ENCODE data around the gene HOXB5.

The HOXB5 gene

GRCh38 chr17:48551596-48552465 lies 41.7 kb downstream of the HOXB5 start:
- Histone ChIP-seq H3K36me3 (ENCODE audit: control insufficient read depth, insufficient read depth, low read length) (no peaks in the 10 kb centered on the region), H2AFZ (no peak overlapping the region), H3K9me3 (ENCODE audit: control insufficient read depth, low read length) (no peaks in the 10 kb centered on the region), H3K79me2 (no peaks in the 10 kb centered on the region), H3K4me1 (no peaks in the 10 kb centered on the region), H3K27me3 (ENCODE audit: control insufficient read depth, insufficient read depth, low read length) (no peaks in the 10 kb centered on the region), H3K9ac (no peak overlapping the region), H3K27ac (no peak overlapping the region), H3K4me2 (ENCODE audit: low read length) (no peak overlapping the region), H3K4me3 (ENCODE audit: low read depth, low read length) (no peak overlapping the region)
- TF ChIP-seq, protein P1, sequence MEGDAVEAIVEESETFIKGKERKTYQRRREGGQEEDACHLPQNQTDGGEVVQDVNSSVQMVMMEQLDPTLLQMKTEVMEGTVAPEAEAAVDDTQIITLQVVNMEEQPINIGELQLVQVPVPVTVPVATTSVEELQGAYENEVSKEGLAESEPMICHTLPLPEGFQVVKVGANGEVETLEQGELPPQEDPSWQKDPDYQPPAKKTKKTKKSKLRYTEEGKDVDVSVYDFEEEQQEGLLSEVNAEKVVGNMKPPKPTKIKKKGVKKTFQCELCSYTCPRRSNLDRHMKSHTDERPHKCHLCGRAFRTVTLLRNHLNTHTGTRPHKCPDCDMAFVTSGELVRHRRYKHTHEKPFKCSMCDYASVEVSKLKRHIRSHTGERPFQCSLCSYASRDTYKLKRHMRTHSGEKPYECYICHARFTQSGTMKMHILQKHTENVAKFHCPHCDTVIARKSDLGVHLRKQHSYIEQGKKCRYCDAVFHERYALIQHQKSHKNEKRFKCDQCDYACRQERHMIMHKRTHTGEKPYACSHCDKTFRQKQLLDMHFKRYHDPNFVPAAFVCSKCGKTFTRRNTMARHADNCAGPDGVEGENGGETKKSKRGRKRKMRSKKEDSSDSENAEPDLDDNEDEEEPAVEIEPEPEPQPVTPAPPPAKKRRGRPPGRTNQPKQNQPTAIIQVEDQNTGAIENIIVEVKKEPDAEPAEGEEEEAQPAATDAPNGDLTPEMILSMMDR (IDR thresholded peaks at IDR 0.05): no peak

DNA sequence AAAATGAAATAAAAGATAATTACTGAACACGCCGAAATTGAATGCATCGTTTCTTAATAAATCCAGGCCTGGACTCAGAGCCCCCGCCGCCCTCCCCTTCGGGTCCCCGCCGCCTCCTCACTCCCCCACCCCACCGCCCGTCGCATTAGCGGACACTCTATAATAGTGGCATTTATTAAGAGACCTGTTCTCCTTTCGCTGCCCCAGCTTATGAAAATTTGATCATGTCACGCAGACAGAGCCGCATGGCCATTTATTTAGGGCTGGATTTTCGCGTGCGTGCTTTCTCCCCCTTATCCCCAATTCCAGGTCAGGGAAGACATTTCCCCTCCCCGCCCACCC lies 42.4 kb downstream of the HOXB5 start:
- H2AFZ ChIP-seq: no peak overlapping the region
- H3K79me2 ChIP-seq: no peaks in the 10 kb centered on the region
- TF ChIP-seq, protein P1 (IDR thresholded peaks at IDR 0.05): no peak
- H3K4me3 ChIP-seq (ENCODE audit: low read depth, low read length): no peak overlapping the region
- no peaks in the 10 kb centered on the region for H3K9me3 ChIP-seq (ENCODE audit: control insufficient read depth, low read length)
- no peaks in the 10 kb centered on the region for H3K27me3 ChIP-seq (ENCODE audit: control insufficient read depth, insufficient read depth, low read length)
- no peak overlapping the region for H3K9ac ChIP-seq
- H3K4me2 ChIP-seq (ENCODE audit: low read length): no peak overlapping the region
- H3K4me1 ChIP-seq: no peaks in the 10 kb centered on the region
- H3K27ac ChIP-seq: no peak overlapping the region
- H3K36me3 ChIP-seq (ENCODE audit: control insufficient read depth, insufficient read depth, low read length): no peaks in the 10 kb centered on the region

DNA sequence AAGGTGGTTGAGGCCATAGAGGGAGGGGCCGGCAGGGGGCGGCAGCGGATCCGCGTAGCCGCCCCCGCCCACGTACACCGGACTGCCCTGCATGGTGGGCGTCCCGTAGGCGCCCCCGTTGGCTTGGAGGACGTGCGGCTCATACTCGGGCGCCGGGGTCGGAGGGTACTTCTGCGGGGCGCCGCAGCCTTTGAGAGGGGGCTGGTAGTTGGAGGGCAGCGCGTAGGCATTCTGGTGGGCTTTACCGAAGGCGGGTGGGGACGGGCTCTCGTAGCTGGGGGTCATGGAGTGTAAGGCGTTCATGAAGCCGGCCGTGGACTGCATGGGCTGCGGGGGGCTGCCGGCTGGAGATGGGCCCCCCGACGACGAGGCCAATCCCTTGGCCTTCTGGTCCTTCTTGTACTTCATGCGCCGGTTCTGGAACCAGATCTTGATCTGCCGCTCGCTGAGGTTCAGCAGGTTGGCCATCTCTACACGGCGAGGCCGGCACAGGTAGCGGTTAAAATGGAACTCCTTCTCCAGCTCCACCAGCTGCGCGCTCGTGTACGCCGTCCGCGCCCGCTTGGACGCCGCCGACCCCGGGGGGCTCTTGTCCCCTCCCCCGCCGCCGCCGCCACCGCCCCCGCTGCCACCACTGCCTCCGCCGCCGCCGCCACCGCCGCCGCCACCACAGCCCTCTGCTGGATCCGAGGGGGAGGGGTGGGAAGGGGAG lies 42.9 kb downstream of the HOXB5 start:
- no peak overlapping the region for H3K9ac ChIP-seq
- H3K79me2 ChIP-seq: no peaks in the 10 kb centered on the region
- no peak overlapping the region for H2AFZ ChIP-seq
- H3K36me3 ChIP-seq (ENCODE audit: control insufficient read depth, insufficient read depth, low read length): no peaks in the 10 kb centered on the region
- H3K4me3 ChIP-seq (ENCODE audit: low read depth, low read length): no peak overlapping the region
- TF ChIP-seq, protein P1 (IDR thresholded peaks at IDR 0.05): no peak
- no peaks in the 10 kb centered on the region for H3K4me1 ChIP-seq
- no peaks in the 10 kb centered on the region for H3K9me3 ChIP-seq (ENCODE audit: control insufficient read depth, low read length)
- no peaks in the 10 kb centered on the region for H3K27me3 ChIP-seq (ENCODE audit: control insufficient read depth, insufficient read depth, low read length)
- no peak overlapping the region for H3K4me2 ChIP-seq (ENCODE audit: low read length)
- H3K27ac ChIP-seq: no peak overlapping the region

DNA sequence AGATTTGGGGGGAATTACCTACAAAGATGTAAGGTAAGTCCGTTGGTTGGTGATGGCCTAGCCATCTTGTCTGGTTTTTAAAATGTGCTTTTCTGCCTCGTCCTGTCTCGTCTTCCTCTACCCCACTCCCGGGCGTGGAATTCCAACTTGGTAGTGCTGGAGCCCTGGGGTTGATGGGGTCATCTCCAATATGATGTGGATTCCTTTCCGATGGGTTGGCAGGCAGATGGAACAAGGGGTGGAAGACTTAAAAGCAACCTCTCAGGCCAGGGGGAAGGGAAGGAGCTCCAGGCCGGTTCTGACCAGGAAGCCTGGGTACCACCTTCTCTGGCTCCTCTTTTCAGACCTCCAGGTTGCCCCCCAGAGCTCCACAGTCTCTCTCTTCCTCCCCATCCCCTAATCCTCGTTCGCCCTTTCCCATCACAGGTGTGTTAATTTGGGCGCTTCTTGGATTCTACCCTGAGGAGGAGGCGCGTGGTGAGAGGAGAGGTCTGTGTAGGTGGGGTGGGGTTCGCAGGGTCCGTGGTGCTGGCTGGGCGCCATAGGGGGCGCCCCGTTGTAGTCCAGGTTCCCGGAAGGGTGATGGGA lies 43.6 kb downstream of the HOXB5 start:
- H2AFZ ChIP-seq: no peak overlapping the region
- no peak overlapping the region for H3K4me3 ChIP-seq (ENCODE audit: low read depth, low read length)
- no peaks in the 10 kb centered on the region for H3K36me3 ChIP-seq (ENCODE audit: control insufficient read depth, insufficient read depth, low read length)
- no peaks in the 10 kb centered on the region for H3K4me1 ChIP-seq
- TF ChIP-seq, protein P1 (IDR thresholded peaks at IDR 0.05): no peak
- no peak overlapping the region for H3K4me2 ChIP-seq (ENCODE audit: low read length)
- no peak overlapping the region for H3K27ac ChIP-seq
- no peak overlapping the region for H3K9ac ChIP-seq
- no peaks in the 10 kb centered on the region for H3K9me3 ChIP-seq (ENCODE audit: control insufficient read depth, low read length)
- no peaks in the 10 kb centered on the region for H3K79me2 ChIP-seq
- no peaks in the 10 kb centered on the region for H3K27me3 ChIP-seq (ENCODE audit: control insufficient read depth, insufficient read depth, low read length)

All from parathyroid adenoma (tissue), 2 donors.